ENCODE measurements around the gene FAM200A. TPM values are rescaled to one million over a fixed set of nuclear protein-coding genes. Genes with fewer than 3 reads are reported as not detected.

FAM200A gene
- total and polyA plus RNA-seq, 2 of the 13 experiments (the other 11 are each of a cell fraction or from before 2014, with no cell fraction given) = 4.7 to 6.3 TPM

- no peak for TF ChIP-seq ATF7 (IDR thresholded peaks at IDR 0.05)
- no peak for TF ChIP-seq ATF7 (CRISPR knock-in tag; IDR thresholded peaks at IDR 0.05)
- no peak for TF ChIP-seq DBP (CRISPR knock-in tag; IDR thresholded peaks at IDR 0.05; ENCODE audit: not compliant biosample characterization)
- peak; percentile 66; the same call in 1 of the 2 replicates for TF ChIP-seq SNAPC2 (CRISPR knock-in tag; IDR thresholded peaks at IDR 0.05)
- TF ChIP-seq CREM (IDR thresholded peaks at IDR 0.05) = peak; percentile 66
- no peak for TF ChIP-seq CREM (CRISPR knock-in tag; IDR thresholded peaks at IDR 0.05)
- TF ChIP-seq DMAP1 (CRISPR knock-in tag; IDR thresholded peaks at IDR 0.05) = peak; percentile 77; the same call in 1 of the 2 replicates
- TF ChIP-seq ZNF138 (CRISPR knock-in tag; IDR thresholded peaks at IDR 0.05; ENCODE audit: low read depth) = no peak
- TF ChIP-seq ZBTB7B (CRISPR knock-in tag; IDR thresholded peaks at IDR 0.05) = peak; percentile 95
- TF ChIP-seq ZNF761 (CRISPR knock-in tag; conservative IDR thresholded peaks at IDR 0.05) = peak; percentile 30; the same call in 1 of the 2 replicates
- no peak for TF ChIP-seq ZNF468 (CRISPR knock-in tag; IDR thresholded peaks at IDR 0.05)
- peak; percentile 93; the same call in 1 of the 2 replicates for TF ChIP-seq THAP7 (CRISPR knock-in tag; IDR thresholded peaks at IDR 0.05)
- TF ChIP-seq FOXJ3 (CRISPR knock-in tag; IDR thresholded peaks at IDR 0.05; ENCODE audit: borderline replicate concordance) = no peak
- peak; percentile 89 for TF ChIP-seq ARID4A (CRISPR knock-in tag; IDR thresholded peaks at IDR 0.05; ENCODE audit: borderline replicate concordance)
- no peak for TF ChIP-seq IRF2 (CRISPR knock-in tag; IDR thresholded peaks at IDR 0.05)
- 0 out of 2 replicates have a peak, but pooled peaks have one; percentile 5 for TF ChIP-seq KLF12 (CRISPR knock-in tag; IDR thresholded peaks at IDR 0.05; ENCODE audit: borderline replicate concordance)
- TF ChIP-seq PRPF4 (IDR thresholded peaks at IDR 0.05; ENCODE audit: low read depth, low read length, poor library complexity, severe bottlenecking) = no peak
- no peak for TF ChIP-seq HHEX (CRISPR knock-in tag; IDR thresholded peaks at IDR 0.05)
- TF ChIP-seq CBX5 (CRISPR knock-in tag; IDR thresholded peaks at IDR 0.05; ENCODE audit: borderline replicate concordance) = peak; percentile 51; the same call in 1 of the 2 replicates
- TF ChIP-seq POLR2AphosphoS2 (IDR thresholded peaks at IDR 0.05; ENCODE audit: low read depth, low read length) = 0 out of 2 replicates have a peak, but pooled peaks have one; percentile 78
These were observed 6.6 kb upstream of the FAM200A start, which contains the start of gene ZNF655 (continued) for GRCh38 chr7:99558306-99559174.

Data from HepG2 (cell line).